ENCODE results near the gene SPG11. TPM values are rescaled to one million over a fixed set of nuclear protein-coding genes. Genes with fewer than 3 reads are reported as not detected.

SPG11 gene
- total RNA-seq, 5 donors from 2014 or later (not counting 1 experiment from before 2014, with no cell fraction given), result 108 to 124 (median 118) TPM

- Mint-ChIP-seq H3K4me3 (no peak overlapping the region), H3K27me3 (no peaks in the 10 kb centered on the region), H3K4me1 (peaks cover 0 to 4% (median 3%) of the 10 kb centered on the region in 3 donors), H3K27ac (peak overlapping the region; percentile 25 to 49), H3K36me3 (peaks cover 24% of the 10 kb centered on the region), H3K9me3 (no peaks in the 10 kb centered on the region)
- ChIA-PET CTCF (no interaction called here), POLR2A (no interaction called here)
- no peak for DNase-seq
- Histone ChIP-seq H3K4me1 (ENCODE audit: control insufficient read depth in 1 of 2, extremely low read depth in 1 of 2, insufficient read depth in 2 of 2, low read length in 2 of 2) (no peaks in the 10 kb centered on the region), H3K9me3 (no peaks in the 10 kb centered on the region), H3K27ac (ENCODE audit: low read length) (no peak overlapping the region), H3K4me3 (ENCODE audit: control insufficient read depth in 1 of 2, extremely low read depth in 1 of 2, low read length in 1 of 2) (no peak overlapping the region), H3K27me3 (replicated peaks in 1 of 2; ENCODE audit: control insufficient read depth in 2 of 2, extremely low read depth in 1 of 2, insufficient read depth in 2 of 2, low read length in 1 of 2) (no peaks in the 10 kb centered on the region), H3K36me3 (ENCODE audit: control insufficient read depth in 2 of 2, extremely low read depth in 1 of 2, insufficient read depth in 1 of 2, low read length in 1 of 2) (peaks cover 8 to 37% of the 10 kb centered on the region in 2 donors)
- no peak for ATAC-seq (replicated peaks in 1 of 4)
- WGBS (ENCODE audit: insufficient coverage), result 100% methylated on average over 3 of the region's 6 CpGs
Measured at GRCh38 chr15:44519537-44519936, 143.9 kb downstream of the SPG11 start.

- no peak for DNase-seq
- no peak overlapping the region for H3K4me3 Mint-ChIP-seq
- H3K36me3 Mint-ChIP-seq, result peaks cover 15% of the 10 kb centered on the region
- peaks cover 0 to 6% (median 3%) of the 10 kb centered on the region in 3 donors for H3K4me1 Mint-ChIP-seq
- Histone ChIP-seq H3K36me3 (ENCODE audit: control insufficient read depth in 2 of 2, extremely low read depth in 1 of 2, insufficient read depth in 1 of 2, low read length in 1 of 2) (peaks cover 4 to 18% of the 10 kb centered on the region in 2 donors), H3K4me1 (ENCODE audit: control insufficient read depth in 1 of 2, extremely low read depth in 1 of 2, insufficient read depth in 2 of 2, low read length in 2 of 2) (no peaks in the 10 kb centered on the region), H3K9me3 (no peaks in the 10 kb centered on the region), H3K27ac (ENCODE audit: low read length) (no peak overlapping the region), H3K27me3 (replicated peaks in 1 of 2; ENCODE audit: control insufficient read depth in 2 of 2, extremely low read depth in 1 of 2, insufficient read depth in 2 of 2, low read length in 1 of 2) (no peaks in the 10 kb centered on the region), H3K4me3 (ENCODE audit: control insufficient read depth in 1 of 2, extremely low read depth in 1 of 2, low read length in 1 of 2) (no peak overlapping the region)
- no peak for ATAC-seq (replicated peaks in 1 of 4)
- no peak overlapping the region for H3K27ac Mint-ChIP-seq
- H3K9me3 Mint-ChIP-seq, result no peaks in the 10 kb centered on the region
- POLR2A ChIA-PET, result no interaction called here
- CTCF ChIA-PET, result no interaction called here
- H3K27me3 Mint-ChIP-seq, result no peaks in the 10 kb centered on the region
Measured at GRCh38 chr15:44516436-44516835, 147.0 kb downstream of the SPG11 start.

Other genes with a start within 250 kb of the SPG11 start
- 10 to 100 TPM; 59.7 to 76.7 (median 71.0) TPM for gene CTDSPL2, start 236.0 kb downstream of the SPG11 start, total RNA-seq
- 10 to 100 TPM; 58.2 to 68.3 (median 64.4) TPM for gene EIF3J, start 126.5 kb downstream of the SPG11 start, total RNA-seq
- gene PATL2, start 47.7 kb upstream of the SPG11 start, total RNA-seq, result 10 to 100 TPM; 43.5 to 69.7 (median 48.5) TPM
- gene B2M, start 47.9 kb upstream of the SPG11 start, total RNA-seq, result 1,000 to 10,000 TPM; 5,457 to 6,662 (median 6,121) TPM
- gene TRIM69, start 72.9 kb upstream of the SPG11 start, total RNA-seq, result 10 to 100 TPM; 21.5 to 56.9 (median 42.9) TPM

Data from T-cell (primary cell).